WERI-Rb-1 (cell line): Measurements from ENCODE around the gene ANKRD42.

Source experiments
- DNase-seq: peaks from one replicate; pipeline ENCODE4 v3.0.0-alpha.2; 2020
- H3K27ac ChIP-seq: fragments of 250-450 bp; sonication (Bioruptor Pico); 2 replicates; pipeline ENCODE4 v1.5.1; 2020; ENCODE audit warnings: mild to moderate bottlenecking, moderate library complexity
- H3K27me3 ChIP-seq: fragments of 250-450 bp; sonication (Bioruptor Pico); 2 replicates; pipeline ENCODE4 v1.5.1; 2021; ENCODE audit warnings: mild to moderate bottlenecking, low read depth, moderate library complexity; ENCODE audit not compliant: insufficient read depth, severe bottlenecking
- H3K36me3 ChIP-seq: fragments of 250-450 bp; sonication (Bioruptor Pico); 2 replicates; pipeline ENCODE4 v1.5.1; 2020; ENCODE audit warnings: mild to moderate bottlenecking, moderate library complexity
- H3K4me3 ChIP-seq: 2 replicates; pipeline ENCODE4 v1.5.1; 2011; ENCODE audit warnings: low read depth, mild to moderate bottlenecking, control low read depth, low read length
- H3K9me3 ChIP-seq: fragments of 250-450 bp; sonication (Bioruptor Pico); 2 replicates; pipeline ENCODE4 v1.5.1; 2021; ENCODE audit warnings: mild to moderate bottlenecking, moderate library complexity; ENCODE audit not compliant: severe bottlenecking
- TF ChIP-seq, protein P1 (sequence below): IDR thresholded peaks from 2 replicates; pipeline ENCODE4 v1.5.1; 2011; ENCODE audit warnings: low read depth, mild to moderate bottlenecking, control low read depth, inconsistent platforms, low read length

The ANKRD42 gene

DNA sequence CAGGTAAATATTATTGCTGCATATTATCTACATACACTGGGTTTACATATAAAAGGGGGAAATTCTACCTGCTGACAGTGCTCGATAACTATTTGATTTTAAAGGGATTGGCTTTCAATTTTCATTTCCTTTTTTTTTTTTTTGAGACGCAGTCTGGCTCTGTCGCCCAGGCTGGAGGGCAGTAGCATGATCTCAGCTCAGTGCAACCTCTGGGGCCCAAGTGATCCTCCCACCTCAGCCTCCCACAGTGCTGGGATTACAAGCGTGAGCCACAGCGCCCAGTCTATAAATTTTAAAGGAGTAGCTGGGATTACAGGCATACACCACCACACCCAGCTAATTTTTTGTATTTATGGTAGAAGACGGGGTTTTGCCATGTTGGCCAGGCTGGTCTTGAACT is 39.7 kb upstream of the ANKRD42 start:
- TF ChIP-seq, protein P1, sequence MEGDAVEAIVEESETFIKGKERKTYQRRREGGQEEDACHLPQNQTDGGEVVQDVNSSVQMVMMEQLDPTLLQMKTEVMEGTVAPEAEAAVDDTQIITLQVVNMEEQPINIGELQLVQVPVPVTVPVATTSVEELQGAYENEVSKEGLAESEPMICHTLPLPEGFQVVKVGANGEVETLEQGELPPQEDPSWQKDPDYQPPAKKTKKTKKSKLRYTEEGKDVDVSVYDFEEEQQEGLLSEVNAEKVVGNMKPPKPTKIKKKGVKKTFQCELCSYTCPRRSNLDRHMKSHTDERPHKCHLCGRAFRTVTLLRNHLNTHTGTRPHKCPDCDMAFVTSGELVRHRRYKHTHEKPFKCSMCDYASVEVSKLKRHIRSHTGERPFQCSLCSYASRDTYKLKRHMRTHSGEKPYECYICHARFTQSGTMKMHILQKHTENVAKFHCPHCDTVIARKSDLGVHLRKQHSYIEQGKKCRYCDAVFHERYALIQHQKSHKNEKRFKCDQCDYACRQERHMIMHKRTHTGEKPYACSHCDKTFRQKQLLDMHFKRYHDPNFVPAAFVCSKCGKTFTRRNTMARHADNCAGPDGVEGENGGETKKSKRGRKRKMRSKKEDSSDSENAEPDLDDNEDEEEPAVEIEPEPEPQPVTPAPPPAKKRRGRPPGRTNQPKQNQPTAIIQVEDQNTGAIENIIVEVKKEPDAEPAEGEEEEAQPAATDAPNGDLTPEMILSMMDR = no peak
- no peak for DNase-seq

DNA sequence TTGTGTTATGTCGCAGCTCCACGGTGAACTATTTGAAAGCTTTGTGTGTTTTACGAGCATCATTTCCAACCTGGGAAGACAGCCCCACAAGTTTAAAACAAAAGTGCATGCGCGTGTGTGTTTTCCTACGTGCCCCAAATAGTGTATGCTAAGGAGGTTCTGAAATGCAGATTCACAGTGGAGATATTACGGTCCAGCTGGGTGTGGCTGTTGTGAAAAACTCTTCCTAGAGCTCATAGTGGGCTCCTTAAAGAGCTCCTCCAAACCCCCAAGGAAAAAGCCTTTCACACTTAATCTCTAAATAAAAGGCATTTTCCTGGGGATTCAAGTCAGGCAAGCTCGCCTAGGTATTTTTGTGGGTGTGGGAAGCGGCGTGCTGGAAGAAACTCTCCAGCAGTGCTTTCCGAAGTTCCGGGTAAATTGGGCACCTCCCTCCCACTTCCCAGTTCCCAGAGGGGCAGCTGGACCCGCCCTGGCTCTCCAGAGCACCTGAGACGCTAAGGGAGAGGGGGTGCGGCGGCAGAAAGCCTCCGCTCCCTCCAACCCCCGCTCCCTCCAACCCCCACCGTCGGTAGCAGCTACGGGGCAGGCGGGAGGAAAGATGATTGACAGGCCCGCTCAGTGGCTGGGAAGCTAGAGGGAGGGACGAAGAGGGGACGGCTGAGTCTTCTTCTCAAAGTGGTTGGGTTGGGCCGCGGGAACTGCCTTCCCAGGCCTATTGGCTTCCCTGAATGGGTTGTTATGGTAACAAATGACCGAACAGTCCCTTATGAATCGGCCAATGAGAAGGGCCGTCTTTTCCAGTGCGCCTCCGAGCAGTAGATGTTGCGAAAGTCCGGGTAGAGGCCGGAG is 37.1 kb upstream of the ANKRD42 start:
- TF ChIP-seq, protein P1 = no peak
- Histone ChIP-seq H3K27ac (peak overlapping the region; percentile 70), H3K27me3 (no peaks in the 10 kb centered on the region), H3K9me3 (no peaks in the 10 kb centered on the region), H3K4me3 (peak overlapping the region; percentile 100), H3K36me3 (peaks cover 39% of the 10 kb centered on the region)
- DNase-seq = peak; percentile 99

More for the DNA sequence above, 39.7 kb upstream of the ANKRD42 start:
- no peaks in the 10 kb centered on the region for H3K9me3 ChIP-seq
- H3K4me3 ChIP-seq = no peak overlapping the region
- H3K36me3 ChIP-seq = peaks cover 15% of the 10 kb centered on the region
- no peaks in the 10 kb centered on the region for H3K27me3 ChIP-seq
- H3K27ac ChIP-seq = no peak overlapping the region

DNA sequence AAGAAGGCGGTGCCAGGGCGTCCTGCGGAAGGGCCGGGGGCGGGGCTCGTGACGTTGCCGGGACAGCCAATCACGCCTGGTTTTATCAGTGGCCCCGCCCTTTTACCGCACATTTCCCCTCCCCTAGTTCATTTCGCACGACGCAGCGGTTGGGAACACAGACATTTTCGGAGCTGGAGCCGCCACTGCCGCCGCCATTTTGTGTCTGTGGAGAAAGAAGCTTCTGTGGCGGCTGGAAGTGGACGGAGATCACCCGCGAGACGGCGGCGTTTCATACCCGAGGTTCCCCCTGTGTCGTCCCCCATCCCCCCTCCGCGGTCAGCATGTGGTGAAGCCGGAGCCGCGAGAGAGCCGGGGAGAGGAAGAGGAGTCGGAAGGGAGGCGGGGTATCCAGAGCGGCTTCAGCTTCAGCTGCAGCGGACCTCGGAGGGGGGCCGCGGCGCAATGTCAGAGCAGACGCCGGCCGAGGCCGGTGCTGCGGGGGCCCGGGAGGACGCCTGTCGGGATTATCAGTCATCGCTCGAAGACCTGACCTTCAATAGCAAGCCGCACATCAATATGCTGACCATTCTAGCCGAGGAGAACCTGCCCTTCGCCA is 36.4 kb upstream of the ANKRD42 start, which contains the start of gene PCF11:
Gene PCF11, plus strand, starts transcription at position 136 of the 598 bp plus-strand sequence. Its CDS starts 309 bp downstream, at position 445.
- peak within 1 kb of the TSS; percentile 96 for H3K27ac ChIP-seq
- peaks cover 46% of the 10 kb centered on the region for H3K36me3 ChIP-seq
- H3K4me3 ChIP-seq = peak within 1 kb of the TSS; percentile 100
- no peak for DNase-seq
- no peaks in the 10 kb centered on the region for H3K27me3 ChIP-seq
- no peaks in the 10 kb centered on the region for H3K9me3 ChIP-seq
- TF ChIP-seq, protein P1 = no peak

DNA sequence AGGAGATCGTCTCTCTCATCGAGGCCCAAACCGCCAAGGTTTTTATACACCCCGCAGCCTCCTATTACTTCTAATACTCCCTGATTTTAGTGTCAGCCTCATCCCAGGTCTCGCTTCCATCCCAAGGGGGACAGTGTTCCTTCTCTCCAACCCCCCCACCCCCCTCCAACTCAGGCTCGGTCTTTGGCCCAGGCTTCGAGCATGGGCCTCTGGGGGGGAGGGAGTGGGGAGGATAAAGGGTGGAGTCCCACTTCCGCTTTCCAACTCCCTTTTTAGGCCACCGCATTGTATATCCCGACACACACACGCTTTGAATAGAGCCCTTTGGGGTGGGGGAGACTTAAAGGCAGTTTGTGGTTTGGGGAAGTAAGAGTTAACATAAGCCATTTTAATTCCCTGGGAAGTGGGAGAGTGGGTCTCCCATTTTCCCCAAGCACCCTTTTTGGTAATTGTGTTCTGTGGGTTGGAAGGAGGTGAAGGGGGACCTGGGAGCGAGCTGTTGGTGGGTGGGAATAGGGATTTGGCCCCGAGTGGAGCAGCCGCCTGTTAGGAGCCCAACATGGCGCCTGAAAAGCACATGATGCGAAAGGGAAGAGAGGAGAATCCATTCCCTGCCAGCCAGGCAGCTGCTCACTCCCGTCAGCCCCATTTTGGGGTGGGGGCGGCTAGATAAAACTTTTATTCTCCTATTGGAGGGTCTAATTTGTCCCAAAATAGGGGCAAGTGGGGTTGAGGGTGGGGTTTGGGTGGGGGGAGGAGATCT is 35.7 kb upstream of the ANKRD42 start:
- TF ChIP-seq, protein P1 = no peak
- Histone ChIP-seq H3K27ac (peak overlapping the region; percentile 96), H3K4me3 (peak overlapping the region; percentile 100), H3K36me3 (peaks cover 49% of the 10 kb centered on the region), H3K9me3 (no peaks in the 10 kb centered on the region), H3K27me3 (no peaks in the 10 kb centered on the region)
- peak; percentile 46 for DNase-seq

DNA sequence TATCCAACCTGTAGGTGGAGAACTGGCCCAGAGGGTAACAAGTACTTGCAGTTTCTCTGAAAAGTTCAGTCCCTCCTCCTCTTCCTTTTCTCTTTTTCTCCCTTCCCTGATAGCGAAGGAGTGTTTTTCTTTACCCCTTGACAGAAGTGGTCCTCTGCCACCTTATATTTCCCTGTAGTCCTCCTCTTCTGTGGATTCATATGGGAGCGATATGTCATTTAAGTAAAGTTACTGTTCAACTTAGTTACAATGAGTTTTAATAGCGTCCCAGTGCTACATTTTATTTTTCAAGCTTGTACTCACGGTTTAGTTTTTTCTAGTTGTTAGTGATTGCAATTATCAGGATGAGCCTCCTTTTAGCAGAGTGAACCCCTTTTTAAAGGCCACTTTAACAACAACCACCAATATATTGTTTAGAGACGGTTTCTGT is 35.1 kb upstream of the ANKRD42 start:
- H3K27me3 ChIP-seq = no peaks in the 10 kb centered on the region
- no peaks in the 10 kb centered on the region for H3K9me3 ChIP-seq
- TF ChIP-seq, protein P1 = no peak
- DNase-seq = no peak
- H3K27ac ChIP-seq = peak overlapping the region; percentile 96
- H3K36me3 ChIP-seq = peaks cover 52% of the 10 kb centered on the region
- H3K4me3 ChIP-seq = peak overlapping the region; percentile 100
